HEK293T (cell line): ENCODE measurements around the gene ADGRD1.

Source experiments
- ARNT ChIP-seq: fragments of 450-650 bp; IDR thresholded peaks from 2 replicates; pipeline ENCODE4 v1.6.1; 2017; ENCODE audit warnings: mild to moderate bottlenecking
- FOXK2 ChIP-seq: fragments of 450-650 bp; IDR thresholded peaks from 2 replicates; pipeline ENCODE4 v1.6.1; 2016; ENCODE audit warnings: mild to moderate bottlenecking
- FOXM1 ChIP-seq: fragments of 450-650 bp; IDR thresholded peaks from 2 replicates; pipeline ENCODE4 v1.6.1; 2017; ENCODE audit warnings: mild to moderate bottlenecking, borderline replicate concordance
- HDGF ChIP-seq: fragments of 450-650 bp; IDR thresholded peaks from 2 replicates; pipeline ENCODE4 v1.6.1; 2017; ENCODE audit warnings: antibody characterized with exemption, borderline replicate concordance
- LEF1 ChIP-seq: fragments of 450-650 bp; IDR thresholded peaks from 2 replicates; pipeline ENCODE4 v1.6.1; 2017; ENCODE audit warnings: mild to moderate bottlenecking, borderline replicate concordance
- SP1 ChIP-seq: fragments of 450-650 bp; IDR thresholded peaks from 2 replicates; pipeline ENCODE4 v1.6.1; 2017
- SUZ12 ChIP-seq: fragments of 450-650 bp; IDR thresholded peaks from 2 replicates; pipeline ENCODE4 v1.6.1; 2016; ENCODE audit warnings: mild to moderate bottlenecking

DNA sequence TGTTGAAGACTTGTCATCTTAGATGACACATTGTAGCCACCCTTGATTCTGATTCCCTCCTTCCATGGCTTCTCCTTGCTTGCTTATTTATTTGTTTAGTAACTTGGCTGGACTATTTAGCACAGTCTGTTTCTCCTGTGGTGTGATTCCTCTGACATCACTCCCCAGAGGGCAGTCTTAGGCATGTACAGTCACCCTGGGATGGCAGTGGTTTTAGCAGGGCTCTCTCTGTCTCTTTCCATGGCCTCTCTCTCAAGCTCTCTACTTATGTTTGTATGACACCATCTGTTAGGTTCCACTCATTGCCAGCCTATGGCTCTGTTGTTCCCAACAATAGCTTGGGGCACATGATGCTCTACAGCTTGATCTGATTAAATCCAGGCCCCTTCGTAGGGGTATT, 158.3 kb downstream of the ADGRD1 start:
- TF ChIP-seq SUZ12: no peak
- no peak for TF ChIP-seq SP1
- no peak for TF ChIP-seq HDGF
- TF ChIP-seq ARNT: no peak
- TF ChIP-seq FOXK2: no peak
- no peak for TF ChIP-seq LEF1
- TF ChIP-seq FOXM1: no peak
